K562 (cell line): ENCODE measurements around the gene BATF. TPM values are rescaled to one million over a fixed set of nuclear protein-coding genes. Genes with fewer than 3 reads are reported as not detected.

Experiments used
- ADNP ChIP-seq: fragments of 200-800 bp; sonication (Bioruptor generic); IDR thresholded peaks from 2 replicates; pipeline ENCODE4 v1.6.1; 2016; ENCODE audit warnings: missing genetic modification characterization, missing compliant biosample characterization
- KDM4B ChIP-seq, 2 experiments: fragments of 450-650 bp in 1 of 2; sonication (generic) in 1 of 2; IDR thresholded peaks; 2 replicates each; pipeline ENCODE4 v1.6.1; 2016 to 2017; ENCODE audit warnings: borderline replicate concordance in 2 of 2, antibody characterized with exemption in 1 of 2, low read depth in 1 of 2, mild to moderate bottlenecking in 1 of 2
- MTA3 ChIP-seq: fragments of 450-650 bp; formaldehyde crosslinking; IDR thresholded peaks from 2 replicates; pipeline ENCODE4 v1.6.1; 2017; ENCODE audit warnings: mild to moderate bottlenecking, borderline replicate concordance
- SAFB2 ChIP-seq: fragments of 200-400 bp; formaldehyde crosslinking; IDR thresholded peaks from 2 replicates; pipeline ENCODE4 v1.6.1; 2018; ENCODE audit warnings: borderline replicate concordance, low read length, low read depth, moderate library complexity; ENCODE audit not compliant: severe bottlenecking
- SPI1 ChIP-seq: IDR thresholded peaks from 2 replicates; pipeline ENCODE4 v1.6.1; 2011; ENCODE audit warnings: low read depth, low read length, control low read depth, borderline replicate concordance
- ZBTB17 ChIP-seq: fragments of 450-650 bp; formaldehyde crosslinking; IDR thresholded peaks from 2 replicates; pipeline ENCODE4 v1.4.0; 2020; ENCODE audit warnings: mild to moderate bottlenecking
- ZNF444 ChIP-seq: fragments of 250-450 bp; sonication (Bioruptor Pico); IDR thresholded peaks from 2 replicates; pipeline ENCODE4 v1.4.0; 2020; ENCODE audit warnings: mild to moderate bottlenecking, moderate library complexity
- polyA plus RNA-seq, 8 experiments: library from polyadenylated mRNA; depleted of rRNA in 4 of 8; stranded (reverse) in 5 of 8; unstranded in 3 of 8; fragments of >200 nt; fragmentation: Nextera tagmentation in 2 of 8; fragmentation: Illumina TruSeq in 1 of 8; extraction: Ambion mirVana in 2 of 8; extraction: Trizol in 1 of 8; gene quantifications; 2 replicates each; pipeline versions ENCODE4 v1.2.1 to v1.2.3, GENCODE V29; 2011 to 2014; ENCODE audit warnings: inconsistent platforms in 1 of 8, missing spikeins in 1 of 8
- total RNA-seq, 7 experiments: library from RNA; depleted of rRNA in 6 of 7; stranded (reverse); fragments of >200 nt in 6 of 7; fragmentation: Illumina TruSeq in 2 of 7; extraction: Trizol in 2 of 7; gene quantifications; 2 replicates each; pipeline versions ENCODE4 v1.2.1 to v1.2.3, GENCODE V29; 2011 to 2021; ENCODE audit warnings: low replicate concordance in 1 of 7
- TF ChIP-seq, protein P1 (sequence below): IDR thresholded peaks from 2 replicates; pipeline ENCODE4 v1.6.1; 2012; ENCODE audit warnings: low read depth, low read length, improper control_type of control experiment, borderline replicate concordance
- TF ChIP-seq, protein P2 (sequence below), 2 experiments: fragments of 450-650 bp; formaldehyde crosslinking in 1 of 2; IDR thresholded peaks; 2 replicates each; pipeline versions ENCODE4 v1.4.0 to v1.6.1; 2014 to 2020; ENCODE audit warnings: mild to moderate bottlenecking in 2 of 2, borderline replicate concordance in 1 of 2, low read depth in 1 of 2

The BATF gene
- total and polyA plus RNA-seq, 9 of the 15 experiments (the other 6 are each of a cell fraction or from before 2014, with no cell fraction given), result 0.13 to 2.1 (median 0.55) TPM; not detected in 2

DNA sequence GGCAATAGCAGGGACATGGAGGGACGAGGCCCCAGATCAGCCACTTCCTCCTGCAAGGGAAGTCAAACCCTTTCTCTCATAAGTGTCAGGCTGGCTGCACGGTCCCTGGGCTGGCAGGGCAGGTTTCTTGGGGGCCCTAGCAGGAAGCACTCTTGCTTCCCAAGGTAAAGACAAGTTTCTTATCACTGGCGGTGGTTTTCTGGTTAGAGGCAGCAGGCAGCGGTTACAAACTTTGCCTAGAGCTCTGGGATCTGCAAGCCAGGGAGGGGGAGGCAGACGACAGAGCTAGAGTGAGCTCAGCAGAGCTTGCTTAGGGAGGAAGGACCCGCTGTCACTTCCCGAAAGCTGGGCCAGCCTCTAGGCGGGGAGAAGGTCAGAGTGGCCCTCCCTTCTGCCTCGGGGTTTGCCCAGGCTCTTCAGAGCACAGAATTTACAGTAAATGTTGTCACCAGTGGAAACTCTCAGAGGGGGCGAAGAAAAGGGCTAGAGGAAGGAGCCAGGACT, 20.4 kb downstream of the BATF start (continued):
- TF ChIP-seq, protein P1, sequence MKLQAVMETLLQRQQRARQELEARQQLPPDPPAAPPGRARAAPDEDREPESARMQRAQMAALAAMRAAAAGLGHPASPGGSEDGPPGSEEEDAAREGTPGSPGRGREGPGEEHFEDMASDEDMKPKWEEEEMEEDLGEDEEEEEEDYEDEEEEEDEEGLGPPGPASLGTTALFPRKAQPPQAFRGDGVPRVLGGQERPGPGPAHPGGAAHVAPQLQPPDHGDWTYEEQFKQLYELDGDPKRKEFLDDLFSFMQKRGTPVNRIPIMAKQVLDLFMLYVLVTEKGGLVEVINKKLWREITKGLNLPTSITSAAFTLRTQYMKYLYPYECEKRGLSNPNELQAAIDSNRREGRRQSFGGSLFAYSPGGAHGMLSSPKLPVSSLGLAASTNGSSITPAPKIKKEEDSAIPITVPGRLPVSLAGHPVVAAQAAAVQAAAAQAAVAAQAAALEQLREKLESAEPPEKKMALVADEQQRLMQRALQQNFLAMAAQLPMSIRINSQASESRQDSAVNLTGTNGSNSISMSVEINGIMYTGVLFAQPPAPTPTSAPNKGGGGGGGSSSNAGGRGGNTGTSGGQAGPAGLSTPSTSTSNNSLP, result no peak
- TF ChIP-seq ZNF444 (CRISPR knock-in tag), result no peak
- peak; percentile 46; the same call in 1 of the 2 replicates for TF ChIP-seq SPI1
- TF ChIP-seq KDM4B (IDR thresholded peaks at IDR 0.05; ENCODE audit: borderline replicate concordance in 2 of 2, low read depth in 1 of 2), result no peak
- TF ChIP-seq ZBTB17 (CRISPR knock-in tag), result no peak
- no peak for TF ChIP-seq SAFB2
- no peak for TF ChIP-seq ADNP (tag)
- TF ChIP-seq, protein P2, sequence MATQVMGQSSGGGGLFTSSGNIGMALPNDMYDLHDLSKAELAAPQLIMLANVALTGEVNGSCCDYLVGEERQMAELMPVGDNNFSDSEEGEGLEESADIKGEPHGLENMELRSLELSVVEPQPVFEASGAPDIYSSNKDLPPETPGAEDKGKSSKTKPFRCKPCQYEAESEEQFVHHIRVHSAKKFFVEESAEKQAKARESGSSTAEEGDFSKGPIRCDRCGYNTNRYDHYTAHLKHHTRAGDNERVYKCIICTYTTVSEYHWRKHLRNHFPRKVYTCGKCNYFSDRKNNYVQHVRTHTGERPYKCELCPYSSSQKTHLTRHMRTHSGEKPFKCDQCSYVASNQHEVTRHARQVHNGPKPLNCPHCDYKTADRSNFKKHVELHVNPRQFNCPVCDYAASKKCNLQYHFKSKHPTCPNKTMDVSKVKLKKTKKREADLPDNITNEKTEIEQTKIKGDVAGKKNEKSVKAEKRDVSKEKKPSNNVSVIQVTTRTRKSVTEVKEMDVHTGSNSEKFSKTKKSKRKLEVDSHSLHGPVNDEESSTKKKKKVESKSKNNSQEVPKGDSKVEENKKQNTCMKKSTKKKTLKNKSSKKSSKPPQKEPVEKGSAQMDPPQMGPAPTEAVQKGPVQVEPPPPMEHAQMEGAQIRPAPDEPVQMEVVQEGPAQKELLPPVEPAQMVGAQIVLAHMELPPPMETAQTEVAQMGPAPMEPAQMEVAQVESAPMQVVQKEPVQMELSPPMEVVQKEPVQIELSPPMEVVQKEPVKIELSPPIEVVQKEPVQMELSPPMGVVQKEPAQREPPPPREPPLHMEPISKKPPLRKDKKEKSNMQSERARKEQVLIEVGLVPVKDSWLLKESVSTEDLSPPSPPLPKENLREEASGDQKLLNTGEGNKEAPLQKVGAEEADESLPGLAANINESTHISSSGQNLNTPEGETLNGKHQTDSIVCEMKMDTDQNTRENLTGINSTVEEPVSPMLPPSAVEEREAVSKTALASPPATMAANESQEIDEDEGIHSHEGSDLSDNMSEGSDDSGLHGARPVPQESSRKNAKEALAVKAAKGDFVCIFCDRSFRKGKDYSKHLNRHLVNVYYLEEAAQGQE (IDR thresholded peaks at IDR 0.05; ENCODE audit: borderline replicate concordance), result peak; percentile 45; the same call in 1 of the 2 replicates
- TF ChIP-seq, protein P2 (CRISPR knock-in tag; IDR thresholded peaks at IDR 0.05; ENCODE audit: low read depth), result no peak
- TF ChIP-seq MTA3, result no peak
- TF ChIP-seq, all 486 proteins: peak for 9
